Stimulated activated CD4-positive, alpha-beta T cell treated with anti-CD3 and anti-CD28 coated beads, Interleukin-12 subunit alpha, Interleukin-12 subunit beta, amount 100 ng/mL, for 4 hours (primary cell): ENCODE results near the gene SEC24A.
A peak's percentile ranks its signal among the peaks of the same experiment; 100 is the strongest.
"Not testable (repeated sequence)": the region's sequence is repeated elsewhere in the genome, so short reads cannot be mapped to it uniquely, and the experiment has no call there.

Experiments used
- DNase-seq: peaks from one replicate; pipeline ENCODE4 v3.0.0-alpha.2; 2020

Gene SEC24A

DNA sequence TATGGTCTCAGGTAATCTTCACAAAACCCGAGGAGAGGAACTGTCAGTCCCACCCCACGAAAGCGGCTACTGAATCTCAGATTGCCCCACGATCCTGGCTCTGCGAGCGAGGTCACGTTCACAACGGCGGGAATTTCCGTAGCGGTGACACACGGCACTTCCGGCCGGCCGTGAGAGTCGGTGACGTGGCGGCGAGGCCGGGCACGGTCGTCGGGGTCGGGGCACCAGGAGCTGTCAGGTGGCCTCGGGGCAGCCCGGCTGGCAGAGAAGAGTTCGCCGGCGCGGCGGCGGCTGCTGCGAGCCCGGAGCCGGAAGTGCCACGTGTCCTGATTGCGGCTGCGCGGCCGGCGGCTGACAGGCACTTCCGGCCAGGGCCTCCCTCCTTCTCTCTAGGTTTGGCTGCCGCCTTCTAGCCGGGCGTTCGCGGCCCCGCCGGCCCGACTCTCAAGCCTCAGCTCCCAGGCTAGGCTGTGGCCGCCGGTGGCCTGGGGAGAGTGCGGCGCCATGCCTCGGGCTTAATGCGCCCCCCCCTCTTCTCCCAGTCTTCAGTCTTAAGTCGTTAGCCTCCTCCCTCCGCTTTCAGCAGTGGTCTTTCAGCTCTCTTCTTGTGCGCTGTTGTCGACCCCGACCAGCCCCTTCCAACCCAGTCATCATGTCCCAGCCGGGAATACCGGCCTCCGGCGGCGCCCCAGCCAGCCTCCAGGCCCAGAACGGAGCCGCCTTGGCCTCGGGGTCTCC is at the start of gene SEC24A:
Gene SEC24A, plus strand, starts transcription at position 361 of the 738 bp plus-strand sequence. Its CDS starts 292 bp downstream, at position 653.
- DNase-seq = peak; percentile 83

DNA sequence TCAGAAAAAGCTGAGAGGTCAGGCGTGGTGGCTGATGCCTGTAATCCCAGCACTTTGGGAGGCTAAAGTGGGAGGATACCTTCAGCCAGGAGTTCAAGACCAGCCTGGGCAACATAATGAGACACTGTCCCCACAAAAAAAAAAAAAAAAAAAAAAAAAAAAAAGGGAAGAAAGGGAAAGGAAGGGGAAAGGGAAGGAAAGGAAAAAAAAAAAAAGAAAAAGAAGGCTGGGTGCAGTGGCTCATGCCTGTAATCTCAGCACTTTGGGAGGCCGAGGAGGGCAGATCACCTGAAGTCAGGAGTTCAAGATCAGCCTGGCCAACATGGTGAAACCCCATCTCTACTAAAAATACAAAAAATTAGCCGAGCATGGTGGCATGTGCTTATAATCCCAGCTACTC is 48.8 kb upstream of the SEC24A start:
- DNase-seq = not testable (repeated sequence)

DNA sequence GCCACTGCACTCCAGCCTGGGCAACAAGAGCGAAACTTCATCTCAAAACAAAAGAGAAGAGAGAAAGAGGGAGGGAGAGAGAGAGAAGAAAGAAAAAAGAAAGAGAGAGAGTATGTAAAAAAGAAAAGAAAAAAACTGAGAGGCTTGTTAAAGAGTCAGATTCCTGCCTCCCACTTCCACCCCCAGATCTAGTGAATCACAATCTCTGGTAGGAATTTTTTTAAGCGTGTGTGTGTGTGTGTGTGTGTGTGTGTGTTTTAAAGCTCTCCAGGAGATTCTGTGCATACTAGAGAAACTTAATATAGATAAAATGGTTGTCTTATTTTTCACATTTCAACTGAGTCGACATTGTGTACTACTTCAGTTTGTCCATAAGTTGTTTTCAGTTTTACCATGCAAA is 48.0 kb upstream of the SEC24A start:
- no peak for DNase-seq

DNA sequence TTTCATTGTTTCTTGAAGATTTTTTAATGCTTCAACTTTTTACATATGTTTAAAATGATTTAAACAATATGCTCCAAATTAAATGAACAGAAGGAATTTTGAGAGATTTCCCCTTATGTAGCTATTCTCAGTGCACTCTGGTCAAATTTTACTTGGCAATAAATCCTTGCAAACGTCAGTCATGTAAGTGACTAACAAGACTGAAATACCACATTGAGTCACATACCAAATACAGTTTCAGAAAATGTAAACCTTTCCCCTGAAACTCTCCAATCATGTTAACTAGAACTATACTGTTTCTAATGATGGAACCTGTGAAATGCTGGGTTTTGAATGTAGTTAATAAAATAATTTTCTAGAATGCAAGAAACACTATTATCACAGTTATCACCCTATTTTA is 45.5 kb upstream of the SEC24A start:
- DNase-seq = no peak

DNA sequence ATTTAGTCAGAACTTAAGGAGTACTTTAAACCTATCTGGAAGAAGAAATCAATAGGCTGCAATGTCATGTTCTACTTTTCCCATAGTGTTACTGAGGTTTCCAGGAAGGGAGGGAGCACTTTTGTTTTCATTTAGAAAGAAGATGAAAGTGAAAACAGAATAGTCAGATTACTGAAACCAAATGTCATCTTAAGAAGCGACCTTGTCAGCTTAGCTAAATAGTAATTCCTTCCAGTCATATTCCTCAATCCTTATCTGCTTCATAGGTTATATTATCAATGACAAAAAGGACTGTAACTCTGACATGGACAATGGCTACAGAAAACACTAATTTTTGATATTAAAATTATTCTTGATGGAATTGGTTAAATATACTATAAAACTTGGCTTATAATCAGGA is 43.7 kb upstream of the SEC24A start:
- DNase-seq = no peak

DNA sequence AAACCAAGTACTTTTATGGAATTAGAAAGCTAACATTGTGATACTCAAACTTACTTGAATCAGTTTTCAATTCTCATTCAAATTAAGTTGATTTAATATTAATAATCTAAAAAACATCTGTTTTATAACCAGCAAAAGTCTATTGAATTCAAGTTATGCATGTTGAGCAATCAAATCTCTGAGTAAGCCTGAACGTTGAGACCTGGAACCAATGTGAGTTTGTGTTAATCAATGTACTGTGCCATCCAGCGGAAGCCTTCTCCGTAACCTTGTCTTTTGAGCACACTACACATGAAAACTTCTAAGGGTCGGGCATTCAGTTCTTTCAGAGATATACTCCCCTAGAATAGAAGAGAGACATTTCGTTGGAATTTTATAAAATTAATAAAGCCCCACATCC is 41.9 kb upstream of the SEC24A start:
- DNase-seq = no peak

DNA sequence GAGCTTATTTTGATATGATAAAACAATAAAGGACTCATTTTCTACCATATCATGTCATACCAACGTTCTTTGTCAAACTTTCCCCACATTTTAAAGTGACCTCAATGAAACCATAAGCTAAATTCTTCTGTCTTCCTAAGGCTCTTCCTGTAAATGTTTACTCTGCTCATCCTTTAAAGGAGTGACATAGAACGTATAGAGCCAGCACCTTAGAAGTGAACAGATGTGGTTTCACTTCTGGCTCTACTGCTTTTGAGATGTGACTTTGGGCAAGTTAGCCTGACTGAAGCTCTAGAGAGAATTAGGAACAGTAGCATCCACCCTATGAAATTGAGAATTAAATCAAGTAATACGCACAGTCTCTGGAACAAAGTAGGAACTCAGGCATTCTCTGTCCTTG is 40.0 kb upstream of the SEC24A start:
- no peak for DNase-seq

DNA sequence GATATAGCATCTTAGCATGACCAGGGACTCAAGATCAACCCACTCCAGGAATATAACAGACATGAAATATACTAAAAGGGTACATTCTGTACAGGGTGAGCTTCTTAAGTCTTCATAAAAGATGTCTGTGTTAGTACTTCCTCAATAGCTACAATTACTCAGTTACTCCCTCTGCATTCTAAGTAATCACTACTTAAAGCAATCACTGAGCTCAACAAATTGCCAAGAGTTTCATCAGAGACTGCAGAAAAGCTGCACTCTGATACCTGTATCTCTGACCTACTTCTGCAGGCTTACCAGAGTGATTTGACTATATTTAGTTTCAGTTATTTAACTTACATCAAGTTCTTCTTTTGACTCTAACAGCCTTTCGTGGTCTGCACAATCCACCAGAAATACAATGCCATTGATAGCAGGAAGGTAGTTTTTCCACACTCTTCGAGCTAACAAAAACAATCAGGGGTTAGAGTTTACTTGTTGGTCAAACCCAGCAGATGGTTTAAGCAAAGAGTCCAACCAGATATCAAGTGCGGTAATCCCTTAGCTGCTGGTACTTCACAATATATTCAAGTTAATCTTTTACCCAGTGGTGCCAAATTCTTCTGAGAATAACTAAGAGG is 39.2 kb upstream of the SEC24A start:
- no peak for DNase-seq

DNA sequence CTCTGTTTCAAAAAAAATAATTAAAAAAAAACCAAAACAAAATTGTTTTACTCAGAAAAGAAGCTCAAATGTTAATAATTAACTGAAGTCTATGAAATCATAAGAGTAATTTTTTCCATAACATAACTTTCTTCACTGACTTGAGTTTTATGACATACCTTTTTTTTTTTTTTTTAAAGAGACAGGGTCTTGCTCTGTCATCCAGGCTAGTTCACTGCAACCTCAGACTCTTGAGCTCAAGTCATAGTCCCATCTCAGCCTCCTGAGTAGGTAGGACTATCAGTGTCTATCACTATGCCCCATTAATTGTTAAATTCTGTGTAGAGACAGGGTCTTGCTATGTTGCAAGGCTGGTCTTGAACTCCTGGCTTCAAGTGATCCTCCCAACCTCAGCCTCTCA is 37.9 kb upstream of the SEC24A start:
- DNase-seq = no peak

DNA sequence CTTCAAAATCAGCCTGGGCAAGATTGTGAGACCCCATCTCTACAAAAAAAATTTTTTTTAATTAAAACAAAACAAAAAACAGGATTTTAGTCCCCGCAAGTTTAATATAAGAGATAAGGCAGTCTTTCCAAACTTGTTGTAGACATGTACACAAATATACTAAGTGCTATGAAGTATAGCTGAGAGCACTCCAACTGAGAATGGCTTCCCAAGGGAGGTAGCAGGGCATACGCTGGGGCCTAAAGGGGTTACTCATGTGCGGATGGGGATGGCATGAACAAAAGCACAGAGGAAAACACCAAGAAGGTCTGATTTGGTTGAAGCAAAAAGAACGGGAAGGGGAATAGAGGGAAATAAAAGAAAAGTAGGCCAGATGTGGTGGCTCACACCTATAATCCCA is 37.1 kb upstream of the SEC24A start:
- no peak for DNase-seq

DNA sequence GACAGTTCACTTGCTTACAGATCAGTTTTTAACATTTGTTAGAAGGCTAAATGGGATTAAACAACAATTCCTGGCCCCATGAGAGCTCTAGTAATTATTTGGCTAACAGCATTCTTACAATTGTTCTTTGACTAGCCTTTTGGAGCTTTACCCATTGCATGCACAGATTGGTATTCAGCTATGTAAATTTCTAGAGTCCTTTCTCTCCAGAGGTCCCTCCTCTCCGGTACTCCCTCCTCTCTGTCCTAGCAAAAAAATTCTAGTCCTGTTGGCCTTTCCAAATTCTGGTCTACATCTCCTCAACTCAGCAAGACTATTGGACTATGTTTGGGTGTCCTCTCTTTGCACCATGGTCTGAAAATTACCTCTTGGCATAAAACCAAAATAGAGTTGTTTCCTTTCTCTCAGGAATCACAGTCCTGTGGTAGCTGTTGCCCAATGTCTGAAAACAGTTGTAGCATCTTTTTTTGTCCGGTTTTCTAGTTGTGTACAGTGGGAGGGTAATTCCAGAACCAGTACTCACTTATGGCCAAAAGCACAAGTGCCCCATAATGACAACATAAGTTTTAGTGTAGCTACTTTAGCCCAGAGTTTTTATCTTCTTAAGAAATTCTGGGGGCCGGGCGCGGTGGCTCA is 34.0 kb upstream of the SEC24A start:
- DNase-seq = no peak

DNA sequence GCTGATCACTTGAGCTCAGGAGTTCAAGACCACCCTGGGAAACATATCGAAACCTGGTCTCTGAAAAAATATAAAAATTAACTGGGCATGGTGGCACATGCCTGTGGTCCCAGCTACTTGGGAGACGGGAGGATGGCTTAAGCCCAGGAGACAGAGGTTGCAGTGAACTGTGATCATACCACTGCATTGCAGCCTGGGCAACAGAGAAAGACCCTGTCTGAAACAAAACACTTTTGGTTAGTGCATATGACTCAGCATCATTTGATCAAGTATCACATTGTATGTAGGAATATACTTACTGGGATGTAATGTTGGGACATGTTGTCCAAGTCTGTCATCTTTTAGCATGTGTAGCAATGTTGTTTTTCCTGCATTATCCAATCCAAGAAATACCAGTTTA is 28.0 kb upstream of the SEC24A start:
- no peak for DNase-seq

DNA sequence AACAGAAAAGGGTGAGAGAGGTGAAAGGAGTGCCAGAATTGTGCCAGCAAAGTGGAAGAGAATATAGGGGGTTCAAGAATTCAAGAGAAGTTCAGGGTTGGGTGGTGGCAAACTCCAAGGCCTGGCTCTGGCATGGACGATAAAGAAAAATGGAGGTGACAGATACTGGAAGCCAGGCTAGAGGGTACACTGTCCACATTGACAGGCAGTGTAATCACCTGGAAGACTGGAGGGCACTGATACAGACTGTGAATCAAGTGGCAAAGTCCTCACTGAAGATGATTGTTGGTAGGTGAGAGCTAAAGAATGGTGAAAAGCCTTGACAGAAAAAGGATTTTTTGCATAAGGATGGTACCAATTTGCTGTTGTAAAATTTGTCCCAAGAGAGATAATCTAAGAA is 23.0 kb upstream of the SEC24A start:
- no peak for DNase-seq

DNA sequence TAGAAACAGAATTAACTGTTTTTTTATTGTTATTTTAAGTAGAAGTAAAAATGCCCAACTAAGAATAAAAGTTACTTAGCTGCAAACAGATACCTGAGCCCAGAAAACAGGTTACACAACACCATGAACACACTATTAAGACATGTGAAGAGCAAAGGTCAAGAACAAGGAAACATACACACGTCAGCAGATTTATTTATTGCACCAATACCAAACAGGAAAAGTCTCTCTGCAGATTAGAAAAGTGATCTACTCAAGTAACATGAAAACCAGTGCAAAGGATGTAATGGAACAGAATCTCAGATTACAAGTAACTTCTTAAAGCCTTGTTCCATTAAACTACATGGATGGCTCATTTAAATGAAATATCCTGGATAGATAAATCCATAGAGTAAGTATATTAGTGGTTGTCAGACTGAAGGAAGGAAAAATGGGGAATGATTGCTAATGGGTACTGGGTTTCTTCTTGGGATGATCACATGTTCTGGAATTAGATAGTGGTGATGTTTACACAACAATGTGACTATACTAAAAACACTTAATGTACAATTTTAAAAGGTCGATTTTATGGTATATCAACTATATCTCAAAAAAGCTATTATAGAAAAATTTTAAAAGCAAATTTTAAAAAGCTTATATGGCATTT is 22.1 kb upstream of the SEC24A start:
- no peak for DNase-seq

DNA sequence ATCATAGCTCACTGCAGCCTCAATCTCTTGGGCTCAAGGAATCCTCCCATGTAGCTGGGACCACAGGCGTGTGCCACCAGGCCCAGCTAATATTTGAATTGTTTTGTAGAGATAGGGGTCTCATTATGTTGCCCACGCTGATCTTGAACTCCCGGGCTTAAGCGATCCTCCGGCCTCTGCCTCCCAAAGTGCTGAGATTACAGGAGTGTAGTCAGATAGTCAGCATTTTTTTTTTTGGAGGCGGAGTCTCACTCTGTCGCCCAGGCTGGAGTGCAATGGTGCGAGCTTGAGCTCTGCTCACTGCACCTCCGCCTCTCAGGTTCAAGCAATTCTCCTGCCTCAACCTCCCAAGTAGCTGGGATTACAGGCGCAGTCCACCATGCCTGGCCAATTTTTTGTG is 14.4 kb upstream of the SEC24A start:
- no peak for DNase-seq

DNA sequence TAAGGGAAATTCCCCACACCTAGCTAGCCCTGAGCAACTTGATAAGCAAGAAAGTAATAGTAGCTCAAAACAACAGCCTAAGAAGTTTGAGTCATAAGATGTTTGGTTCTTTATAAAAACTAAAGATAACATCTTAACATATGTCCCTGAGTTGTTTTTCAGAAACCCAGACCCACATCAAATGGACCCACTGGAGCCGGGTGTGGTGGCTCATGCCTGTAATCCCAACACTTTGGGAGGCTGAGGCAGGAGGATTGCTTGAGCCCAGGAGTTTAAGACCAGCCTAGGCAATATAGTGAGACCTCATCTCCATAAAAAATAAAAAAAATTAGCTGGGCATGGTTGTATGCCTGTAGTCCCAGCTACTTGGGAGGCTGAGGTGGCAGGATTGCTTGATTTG is 13.2 kb upstream of the SEC24A start:
- not testable (repeated sequence) for DNase-seq

DNA sequence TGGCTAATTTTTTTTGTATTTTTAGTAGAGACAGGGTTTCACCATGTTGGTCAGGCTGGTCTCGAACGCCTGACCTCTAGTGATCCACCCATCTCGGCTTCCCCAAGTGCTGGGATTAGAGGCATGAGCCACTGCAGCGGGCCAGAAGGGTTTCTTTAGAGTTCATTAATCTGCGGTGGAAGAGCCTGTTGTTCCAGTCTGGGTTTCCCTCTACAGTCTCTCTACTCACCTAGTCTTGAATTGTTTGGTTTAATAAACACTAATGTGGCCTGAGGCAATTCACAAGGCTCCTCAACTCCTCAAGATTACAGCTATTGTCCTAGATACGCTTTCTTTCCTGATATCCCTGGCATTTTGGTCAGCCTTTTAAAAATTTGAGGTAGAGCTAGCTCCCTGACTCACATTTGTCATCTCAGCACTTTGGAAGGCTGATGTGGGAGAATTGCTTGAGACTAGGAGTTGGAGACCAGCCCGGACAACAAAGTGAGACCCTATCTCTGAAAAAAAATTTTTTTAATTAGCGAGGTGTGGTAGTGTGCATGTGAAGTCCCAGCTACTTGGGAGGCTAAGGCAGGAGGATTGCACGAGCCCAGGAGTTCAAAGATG is 11.4 kb upstream of the SEC24A start:
- no peak for DNase-seq

DNA sequence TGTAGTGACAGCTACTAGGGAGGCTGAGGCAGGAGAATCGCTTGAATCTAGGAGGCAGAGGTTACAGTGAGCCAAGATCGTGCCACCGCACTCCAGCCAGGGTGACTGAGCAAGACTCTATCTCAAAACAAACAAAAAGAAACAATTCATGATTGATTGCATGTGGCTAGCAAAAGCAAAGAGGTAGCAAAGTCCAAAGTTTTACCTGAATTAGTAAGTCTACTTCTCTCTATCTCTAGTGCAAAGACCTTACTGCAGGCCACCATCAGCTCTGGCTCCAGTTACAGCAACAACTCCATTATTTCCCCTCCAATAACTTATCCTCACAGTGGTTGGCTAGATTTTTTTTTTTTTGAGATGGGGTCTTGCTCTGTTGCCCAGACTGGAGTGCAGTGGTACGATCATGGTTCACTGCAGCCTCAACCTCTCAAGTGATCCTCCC is 9.8 kb upstream of the SEC24A start:
- no peak for DNase-seq

DNA sequence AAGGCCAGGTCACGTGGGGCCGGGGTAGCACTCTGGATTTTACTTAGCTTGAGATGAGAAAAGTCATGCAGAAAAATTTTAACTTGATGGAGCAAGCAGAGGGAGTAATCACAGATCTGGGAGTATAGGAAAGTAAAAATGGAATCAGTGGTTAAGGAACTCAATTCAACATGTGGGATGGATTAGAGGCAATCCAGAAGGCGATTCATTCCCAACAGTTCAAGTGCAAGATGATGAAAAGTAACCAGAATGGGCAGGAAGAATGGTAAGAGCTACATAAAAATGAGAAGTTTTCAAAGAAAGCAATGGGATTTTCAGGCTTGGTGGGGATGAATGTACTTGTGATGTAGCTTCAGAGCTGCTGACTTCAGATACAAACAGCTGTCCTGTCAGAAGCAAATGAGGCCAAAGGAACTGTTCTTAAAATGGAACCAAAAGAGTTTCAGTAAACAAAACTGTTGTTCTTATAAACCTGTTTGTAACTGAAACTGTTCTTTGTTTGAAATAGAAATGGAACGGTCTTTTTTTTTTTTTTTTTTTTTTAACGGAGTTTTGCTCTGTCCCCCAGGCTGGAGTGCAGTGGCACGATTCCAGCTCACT is 5.6 kb upstream of the SEC24A start:
- no peak for DNase-seq

DNA sequence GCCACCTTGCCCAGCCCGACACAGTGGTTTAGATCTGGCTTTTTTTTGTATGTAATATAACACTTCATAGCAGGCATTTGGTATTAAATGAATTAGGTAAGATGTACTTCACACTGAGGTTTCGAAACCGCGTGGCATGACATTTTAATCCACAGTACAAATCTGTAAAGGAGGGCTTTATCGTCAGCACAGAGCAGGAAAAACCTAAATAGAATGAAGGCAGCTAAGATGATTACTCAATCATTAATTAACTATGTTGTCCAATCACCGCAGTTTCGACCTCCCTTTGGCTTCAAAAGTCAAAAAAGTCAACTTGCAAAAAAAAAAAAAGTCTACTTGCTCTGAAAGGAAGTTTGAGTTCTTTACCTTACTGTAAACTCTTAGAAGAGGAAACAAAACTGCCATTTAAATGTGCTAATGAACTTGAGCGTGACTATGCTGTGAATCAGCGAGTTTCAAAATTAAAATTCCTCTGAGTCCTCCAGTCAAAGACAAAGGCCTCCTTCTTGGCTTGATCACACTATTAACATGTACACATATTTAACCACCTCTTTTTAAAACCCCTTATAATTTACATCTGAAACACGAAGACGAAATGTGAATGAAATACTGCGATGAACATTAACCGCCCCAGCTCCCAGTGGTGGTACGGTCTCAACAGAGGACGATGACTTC is 698 bp upstream of the SEC24A start:
- DNase-seq = peak; percentile 20

DNA sequence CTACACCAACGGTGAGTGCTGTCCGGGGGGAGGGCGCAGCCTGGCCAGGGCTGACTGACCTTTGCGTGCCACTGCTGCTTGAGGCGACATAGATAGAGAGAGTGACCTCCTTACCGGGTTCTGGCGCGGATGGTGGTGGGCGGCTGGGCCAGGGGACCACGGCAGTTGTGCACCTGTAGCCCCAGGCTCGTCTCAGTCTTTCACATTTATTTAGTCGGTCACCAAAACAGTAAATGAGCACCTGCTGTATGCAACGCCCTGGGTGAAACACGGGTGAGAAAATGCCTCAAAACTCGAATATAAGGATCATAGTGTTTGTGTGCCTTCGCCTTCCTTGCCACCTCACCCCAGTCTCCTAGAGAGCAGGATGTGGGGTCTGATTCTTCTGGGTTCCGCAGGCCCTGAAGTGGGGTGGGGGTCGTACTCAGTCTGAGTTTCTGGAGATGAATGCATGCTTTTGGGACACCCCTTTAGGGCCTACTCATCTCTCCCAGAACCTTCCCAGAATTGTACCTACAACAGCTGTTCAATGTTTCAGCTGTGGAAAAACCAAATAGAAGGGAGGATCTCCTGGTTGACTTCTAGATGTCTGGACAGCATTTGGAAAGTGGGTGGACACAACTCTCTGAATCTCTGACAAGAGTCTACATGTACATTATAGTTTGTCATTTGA is 714 bp downstream of the SEC24A start:
- DNase-seq = no peak

DNA sequence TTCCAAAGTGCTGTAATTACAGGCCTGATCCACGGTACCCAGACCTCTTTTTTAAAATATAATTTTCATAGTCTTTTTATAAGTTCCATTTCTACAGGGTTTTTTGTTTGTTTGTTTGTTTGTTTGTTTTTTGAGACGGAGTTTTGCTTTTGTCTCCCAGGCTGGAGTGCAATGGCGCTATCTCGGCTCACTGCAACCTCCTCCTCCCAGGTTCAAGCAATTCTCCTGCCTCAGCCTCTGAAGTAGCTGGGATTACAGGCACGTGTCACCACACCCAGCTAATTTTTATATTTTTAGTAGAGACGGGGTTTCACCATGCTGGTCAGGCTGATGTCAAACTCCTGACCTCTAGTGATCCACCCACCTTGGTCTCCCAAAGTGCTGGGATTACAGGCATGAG is 2.1 kb downstream of the SEC24A start:
- DNase-seq = not testable (repeated sequence)
